Liver (tissue), 9 donors: ENCODE data around the gene RELL2. TPM values are rescaled to one million over a fixed set of nuclear protein-coding genes. Genes with fewer than 3 reads are reported as not detected.

ENCODE experiments used
- DNase-seq: peaks from one replicate; pipeline ENCODE4 v3.0.0-alpha.2; 2017; ENCODE audit warnings: low spot score
- H3K27ac ChIP-seq, 2 donors: one replicate each; pipeline ENCODE4 v1.7.0; 2013; ENCODE audit warnings: inconsistent platforms in 2 of 2, low read length in 2 of 2, control low read depth in 1 of 2, low read depth in 1 of 2, mild to moderate bottlenecking in 1 of 2
- H3K27me3 ChIP-seq, 4 donors: one replicate each; pipeline versions ENCODE4 v1.6.1 to v1.7.0; 2013; ENCODE audit warnings: low read length in 3 of 4, inconsistent platforms in 1 of 4, mild to moderate bottlenecking in 1 of 4, moderate library complexity in 1 of 4; ENCODE audit not compliant: control insufficient read depth in 4 of 4, insufficient read depth in 4 of 4
- H3K36me3 ChIP-seq, 4 donors: one replicate each; pipeline versions ENCODE4 v1.6.1 to v1.7.0; 2013; ENCODE audit warnings: low read length in 3 of 4, mild to moderate bottlenecking in 3 of 4, low read depth in 1 of 4, moderate library complexity in 1 of 4; ENCODE audit not compliant: control insufficient read depth in 4 of 4, insufficient read depth in 3 of 4
- H3K4me1 ChIP-seq, 4 donors: one replicate each; pipeline versions ENCODE4 v1.6.1 to v1.7.0; 2013; ENCODE audit warnings: low read length in 3 of 4, mild to moderate bottlenecking in 3 of 4, moderate library complexity in 1 of 4; ENCODE audit not compliant: control insufficient read depth in 4 of 4, insufficient read depth in 4 of 4
- H3K4me3 ChIP-seq, 3 donors: one replicate each; pipeline versions ENCODE4 v1.6.1 to v1.7.0; 2013; ENCODE audit warnings: low read length in 3 of 3, control low read depth in 1 of 3, low read depth in 1 of 3, mild to moderate bottlenecking in 1 of 3
- H3K9ac ChIP-seq, 2 donors: one replicate each; pipeline ENCODE4 v1.7.0; 2013; ENCODE audit warnings: low read length in 2 of 2, mild to moderate bottlenecking in 2 of 2, moderate library complexity in 2 of 2, control low read depth in 1 of 2, low read depth in 1 of 2
- H3K9me3 ChIP-seq, 4 donors: one replicate each; pipeline versions ENCODE4 v1.6.1 to v1.7.0; 2013; ENCODE audit warnings: low read length in 3 of 4; ENCODE audit not compliant: control insufficient read depth in 4 of 4
- ATF3 ChIP-seq: IDR thresholded peaks from 2 replicates; pipeline ENCODE4 v1.6.1; 2016; ENCODE audit warnings: antibody characterized with exemption
- HNF4A ChIP-seq, 2 donors: conservative IDR thresholded peaks; 2 replicates each; pipeline ENCODE4 v1.6.1; 2016; ENCODE audit warnings: antibody characterized with exemption in 2 of 2, mild to moderate bottlenecking in 2 of 2
- NR2F2 ChIP-seq: IDR thresholded peaks from 2 replicates; pipeline ENCODE4 v1.6.1; 2016; ENCODE audit warnings: antibody characterized with exemption
- RAD21 ChIP-seq, 2 donors: IDR thresholded peaks; 2 replicates each; pipeline ENCODE4 v1.6.1; 2016; ENCODE audit warnings: antibody characterized with exemption in 2 of 2, mild to moderate bottlenecking in 2 of 2
- RXRA ChIP-seq, 2 donors: IDR thresholded peaks; 2 replicates each; pipeline ENCODE4 v1.6.1; 2017 to 2018; ENCODE audit warnings: antibody characterized with exemption in 2 of 2, mild to moderate bottlenecking in 1 of 2
- SP1 ChIP-seq: IDR thresholded peaks from 2 replicates; pipeline ENCODE4 v1.6.1; 2018; ENCODE audit warnings: antibody characterized with exemption, mild to moderate bottlenecking
- ZBTB33 ChIP-seq: IDR thresholded peaks from 2 replicates; pipeline ENCODE4 v1.6.1; 2016; ENCODE audit warnings: antibody characterized with exemption
- WGBS: extraction: QIAGEN DNeasy Blood & Tissue Kit; methylation state at CpG from one replicate; pipeline ENCODE4 v1.1.7; 2013; 5-methylcytosine and 5-hydroxymethylcytosine counted together
- polyA plus RNA-seq, 2 donors: library from polyadenylated mRNA; stranded (reverse) in 1 of 2; unstranded in 1 of 2; fragments of 200-250 nt in 1 of 2; fragments of >200 nt in 1 of 2; fragmentation: Nextera tagmentation in 1 of 2; extraction: Ambion mirVana in 1 of 2; gene quantifications; one replicate each; pipeline versions ENCODE4 v1.2.1 to v1.2.3, GENCODE V29; 2013 to 2015
- total RNA-seq, 2 donors: library from RNA; depleted of rRNA; stranded (reverse); fragments of >200 nt; gene quantifications; one replicate each; pipeline ENCODE4 v1.2.3, GENCODE V29; 2014
- TF ChIP-seq, protein P1 (sequence below): fragments of 150-350 bp; IDR thresholded peaks from 2 replicates; pipeline ENCODE4 v1.5.1; 2017; ENCODE audit warnings: improper control_type of control experiment, low read depth, low read length; ENCODE audit not compliant: missing input control
- TF ChIP-seq, protein P2 (sequence below): IDR thresholded peaks from 2 replicates; pipeline ENCODE4 v1.6.1; 2016; ENCODE audit warnings: antibody characterized with exemption
- donor health status: healthy.
- donor health status: healthy.
- donor health status: healthy.
- donor health status: healthy.
- donor health status: healthy.

The RELL2 gene
- total and polyA plus RNA-seq, 4 donors, result 0.47 to 1.3 (median 0.88) TPM

GRCh38 chr5:141680751-141681201, 44.0 kb downstream of the RELL2 start:
- Histone ChIP-seq H3K4me3 (no peak overlapping the region), H3K9ac (no peak overlapping the region), H3K27me3 (no peaks in the 10 kb centered on the region), H3K27ac (peak overlapping the region; percentile 67 to 75), H3K36me3 (no peaks in the 10 kb centered on the region), H3K4me1 (peaks cover 2 to 13% (median 5%) of the 10 kb centered on the region in 4 donors), H3K9me3 (no peaks in the 10 kb centered on the region)
- TF ChIP-seq NR2F2 (peak; percentile 80), RAD21 (IDR thresholded peaks at IDR 0.05) (no peak), SP1 (peak; percentile 43)
- WGBS, result 72% methylated on average over 6 of the region's 6 CpGs
- DNase-seq, result no peak

DNA sequence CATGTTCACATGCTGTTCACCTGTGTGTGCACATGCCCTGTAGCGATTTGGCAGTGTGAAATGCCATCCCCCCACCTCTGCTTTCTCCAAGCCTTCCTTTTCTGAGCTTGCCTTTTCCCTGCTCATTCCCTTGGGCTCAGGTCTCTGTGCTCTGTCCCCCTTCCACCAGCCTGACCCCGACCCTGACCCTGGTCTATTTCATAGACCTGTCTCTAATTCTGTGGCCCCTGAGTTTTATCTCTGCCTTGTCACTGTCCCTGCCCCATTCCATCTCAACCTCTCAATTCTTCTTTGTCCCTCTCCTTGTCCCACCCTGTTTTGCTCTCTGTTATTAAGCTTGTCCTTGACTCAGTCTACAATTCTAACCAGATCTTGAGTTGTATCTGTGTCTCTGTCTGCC, 44.5 kb downstream of the RELL2 start:
- Histone ChIP-seq H3K36me3 (no peaks in the 10 kb centered on the region), H3K9me3 (no peaks in the 10 kb centered on the region), H3K9ac (peak overlapping the region in 1 of 2 donors; percentile 24), H3K27ac (peak overlapping the region; percentile 67 to 75), H3K4me1 (peaks cover 2 to 13% (median 5%) of the 10 kb centered on the region in 4 donors), H3K4me3 (peak overlapping the region in 1 of 3 donors; percentile 43), H3K27me3 (no peaks in the 10 kb centered on the region)
- WGBS, result 77% methylated on average over 2 of the region's 2 CpGs
- TF ChIP-seq ATF3 (no peak), NR2F2 (peak; percentile 7), ZBTB33 (no peak)
- DNase-seq, result no peak

DNA sequence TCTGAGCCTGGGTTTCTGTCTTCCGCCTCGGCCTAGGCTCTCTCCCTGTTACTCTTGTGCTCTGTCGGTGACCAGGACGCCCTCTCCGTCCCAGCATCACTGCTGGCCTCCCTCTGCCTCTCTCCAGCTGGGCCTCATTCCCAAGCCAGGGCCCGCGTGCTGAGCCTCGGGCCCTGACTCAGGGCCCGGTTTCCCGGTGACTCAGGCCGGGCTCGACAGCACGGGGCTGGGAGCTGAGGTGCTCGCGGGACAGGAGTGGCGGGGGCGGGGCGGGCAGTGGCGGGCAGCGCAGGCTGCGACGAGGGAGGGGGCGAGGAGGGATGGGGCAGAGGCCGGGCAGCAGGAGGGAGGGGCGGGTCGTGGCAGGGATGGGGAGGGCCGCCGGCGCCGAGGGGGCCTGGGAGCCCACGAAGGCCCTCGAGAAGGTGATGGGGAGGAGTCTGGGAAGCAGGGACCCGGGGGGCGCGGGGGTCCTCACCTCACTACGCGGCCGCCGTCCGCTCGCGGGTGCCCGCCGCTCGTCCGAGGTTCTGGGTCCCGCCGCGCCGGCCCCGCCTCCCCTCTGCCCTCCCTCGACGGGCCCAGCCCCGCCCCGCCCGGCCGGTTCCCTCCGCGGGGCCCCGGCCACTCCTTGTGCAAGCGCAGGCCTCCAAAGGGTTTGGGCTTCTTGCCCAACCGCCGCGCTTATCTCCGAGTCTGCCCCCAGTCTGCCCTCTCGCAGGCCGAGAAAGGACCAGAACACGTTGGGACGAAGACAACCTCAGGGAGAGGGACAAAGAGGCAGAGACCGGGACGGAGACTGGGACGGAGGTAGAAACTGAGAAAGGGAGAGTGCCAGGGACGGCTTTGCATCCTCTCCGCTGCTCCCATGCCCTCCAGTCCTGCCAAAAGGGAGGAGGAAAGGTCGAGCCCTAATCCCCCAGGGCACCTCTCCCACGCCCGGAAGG, 45.2 kb downstream of the RELL2 start, which contains the start of gene ARAP3:
ARAP3 (minus strand) TSS at position 536 of the 947 bp plus-strand sequence. CDS start 1,744 bp downstream, outside the sequence.
- H3K4me3 ChIP-seq, result peak within 1 kb of the TSS in 1 of 3 donors; percentile 43
- DNase-seq, result peak; percentile 80
- WGBS, result 11% methylated on average over 77 of the region's 77 CpGs
- H3K4me1 ChIP-seq, result peaks cover 2 to 13% (median 5%) of the 10 kb centered on the region in 4 donors
- peak in 1 of 2 donors; percentile 31 for TF ChIP-seq HNF4A (conservative IDR thresholded peaks at IDR 0.05)
- peak; percentile 34 for TF ChIP-seq SP1
- TF ChIP-seq ZBTB33, result no peak
- TF ChIP-seq, protein P1, sequence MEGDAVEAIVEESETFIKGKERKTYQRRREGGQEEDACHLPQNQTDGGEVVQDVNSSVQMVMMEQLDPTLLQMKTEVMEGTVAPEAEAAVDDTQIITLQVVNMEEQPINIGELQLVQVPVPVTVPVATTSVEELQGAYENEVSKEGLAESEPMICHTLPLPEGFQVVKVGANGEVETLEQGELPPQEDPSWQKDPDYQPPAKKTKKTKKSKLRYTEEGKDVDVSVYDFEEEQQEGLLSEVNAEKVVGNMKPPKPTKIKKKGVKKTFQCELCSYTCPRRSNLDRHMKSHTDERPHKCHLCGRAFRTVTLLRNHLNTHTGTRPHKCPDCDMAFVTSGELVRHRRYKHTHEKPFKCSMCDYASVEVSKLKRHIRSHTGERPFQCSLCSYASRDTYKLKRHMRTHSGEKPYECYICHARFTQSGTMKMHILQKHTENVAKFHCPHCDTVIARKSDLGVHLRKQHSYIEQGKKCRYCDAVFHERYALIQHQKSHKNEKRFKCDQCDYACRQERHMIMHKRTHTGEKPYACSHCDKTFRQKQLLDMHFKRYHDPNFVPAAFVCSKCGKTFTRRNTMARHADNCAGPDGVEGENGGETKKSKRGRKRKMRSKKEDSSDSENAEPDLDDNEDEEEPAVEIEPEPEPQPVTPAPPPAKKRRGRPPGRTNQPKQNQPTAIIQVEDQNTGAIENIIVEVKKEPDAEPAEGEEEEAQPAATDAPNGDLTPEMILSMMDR, result no peak
- no peak for TF ChIP-seq ATF3
- TF ChIP-seq RAD21 (IDR thresholded peaks at IDR 0.05), result no peak
- TF ChIP-seq RXRA (IDR thresholded peaks at IDR 0.05), result peak; percentile 19 to 29
- TF ChIP-seq, protein P2, sequence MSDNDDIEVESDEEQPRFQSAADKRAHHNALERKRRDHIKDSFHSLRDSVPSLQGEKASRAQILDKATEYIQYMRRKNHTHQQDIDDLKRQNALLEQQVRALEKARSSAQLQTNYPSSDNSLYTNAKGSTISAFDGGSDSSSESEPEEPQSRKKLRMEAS, result no peak
- peak; percentile 72 for TF ChIP-seq NR2F2
- H3K36me3 ChIP-seq, result no peaks in the 10 kb centered on the region
- H3K27me3 ChIP-seq, result no peaks in the 10 kb centered on the region
- H3K9me3 ChIP-seq, result no peaks in the 10 kb centered on the region
- H3K9ac ChIP-seq, result peak within 1 kb of the TSS in 1 of 2 donors; percentile 24
- peak within 1 kb of the TSS; percentile 75 to 79 for H3K27ac ChIP-seq
